Mesenchymal stem cell (in vitro differentiated cells and primary cell): ENCODE measurements around the gene NDE1.

Experiments used
- DNase-seq: peaks from one replicate; pipeline ENCODE4 v3.0.0-alpha.2; 2013
- H2AFZ ChIP-seq: one replicate; pipeline ENCODE4 v1.6.1; 2013; ENCODE audit warnings: low read depth, mild to moderate bottlenecking, control low read depth, inconsistent platforms, low read length, moderate library complexity
- H2AK5ac ChIP-seq: 2 replicates; pipeline ENCODE4 v1.6.1; 2013; ENCODE audit warnings: low read length, moderate library complexity, mild to moderate bottlenecking, inconsistent platforms; ENCODE audit not compliant: severe bottlenecking
- H2BK120ac ChIP-seq: one replicate; pipeline ENCODE4 v1.6.1; 2013; ENCODE audit warnings: low read depth, mild to moderate bottlenecking, inconsistent platforms, low read length, moderate library complexity
- H2BK12ac ChIP-seq, 2 experiments: one replicate each; pipeline ENCODE4 v1.6.1; 2013; ENCODE audit warnings: inconsistent platforms in 2 of 2, low read length in 2 of 2, mild to moderate bottlenecking in 2 of 2, moderate library complexity in 2 of 2, control low read depth in 1 of 2
- H2BK15ac ChIP-seq: one replicate; pipeline ENCODE4 v1.6.1; 2013; ENCODE audit warnings: mild to moderate bottlenecking, low read depth, inconsistent platforms; ENCODE audit not compliant: poor library complexity, severe bottlenecking
- H2BK5ac ChIP-seq: 2 replicates; pipeline ENCODE4 v1.6.1; 2013; ENCODE audit warnings: low read depth, mild to moderate bottlenecking, low read length, control low read depth, inconsistent platforms; ENCODE audit not compliant: poor library complexity, severe bottlenecking
- H3K14ac ChIP-seq, 2 experiments: one replicate each; pipeline ENCODE4 v1.6.1; 2013; ENCODE audit warnings: inconsistent platforms in 2 of 2, low read length in 2 of 2, control low read depth in 1 of 2, mild to moderate bottlenecking in 1 of 2, moderate library complexity in 1 of 2
- H3K18ac ChIP-seq, 2 experiments: one replicate each; pipeline ENCODE4 v1.6.1; 2013; ENCODE audit warnings: inconsistent platforms in 2 of 2, low read length in 2 of 2, control low read depth in 1 of 2, low read depth in 1 of 2, mild to moderate bottlenecking in 1 of 2
- H3K23ac ChIP-seq, 2 experiments: one replicate each; pipeline ENCODE4 v1.6.1; 2013; ENCODE audit warnings: inconsistent platforms in 2 of 2, low read length in 2 of 2, mild to moderate bottlenecking in 2 of 2, moderate library complexity in 2 of 2, control low read depth in 1 of 2
- H3K27ac ChIP-seq: 2 replicates; pipeline ENCODE4 v1.5.1; 2013; ENCODE audit warnings: mild to moderate bottlenecking, moderate library complexity, low read length, control low read depth, inconsistent platforms; ENCODE audit not compliant: poor library complexity, severe bottlenecking
- H3K27me3 ChIP-seq, 2 experiments: 2 replicates each; pipeline versions ENCODE4 v1.6.1 to v1.7.0; 2013; ENCODE audit warnings: low read length in 2 of 2, mild to moderate bottlenecking in 2 of 2, moderate library complexity in 2 of 2, control low read depth in 1 of 2, inconsistent platforms in 1 of 2; ENCODE audit not compliant: control insufficient read depth in 1 of 2, insufficient read depth in 1 of 2
- H3K36me3 ChIP-seq, 2 experiments: 2 replicates each; pipeline versions ENCODE4 v1.6.1 to v1.7.0; 2013; ENCODE audit warnings: low read length in 2 of 2, control low read depth in 1 of 2, inconsistent platforms in 1 of 2, low read depth in 1 of 2, mild to moderate bottlenecking in 1 of 2; ENCODE audit not compliant: insufficient read depth in 2 of 2, control insufficient read depth in 1 of 2
- H3K4ac ChIP-seq, 2 experiments: one replicate each; pipeline ENCODE4 v1.6.1; 2013; ENCODE audit warnings: inconsistent platforms in 2 of 2, low read length in 2 of 2, mild to moderate bottlenecking in 2 of 2, moderate library complexity in 2 of 2, control low read depth in 1 of 2, low read depth in 1 of 2
- H3K4me1 ChIP-seq: 2 replicates; pipeline ENCODE4 v1.6.1; 2013; ENCODE audit warnings: low read depth, low read length, control low read depth; ENCODE audit not compliant: control insufficient read depth, insufficient read depth
- H3K4me2 ChIP-seq: 2 replicates; pipeline ENCODE4 v1.6.1; 2013; ENCODE audit warnings: low read length, mild to moderate bottlenecking, inconsistent platforms; ENCODE audit not compliant: poor library complexity, severe bottlenecking
- H3K4me3 ChIP-seq, 2 experiments: 2 replicates each; pipeline versions ENCODE4 v1.5.1 to v1.7.0; 2013; ENCODE audit warnings: low read length in 2 of 2, mild to moderate bottlenecking in 2 of 2, control low read depth in 1 of 2, low read depth in 1 of 2; ENCODE audit not compliant: insufficient read depth in 1 of 2
- H3K79me1 ChIP-seq: replicated peaks from 2 replicates; pipeline ENCODE4 v1.6.1; 2013; ENCODE audit warnings: mild to moderate bottlenecking, control low read depth, low read length, inconsistent platforms; ENCODE audit not compliant: poor library complexity, severe bottlenecking
- H3K9ac ChIP-seq: 2 replicates; pipeline ENCODE4 v1.7.0; 2013; ENCODE audit warnings: mild to moderate bottlenecking, low read length, moderate library complexity
- H3K9me3 ChIP-seq: 2 replicates; pipeline ENCODE4 v1.7.0; 2013; ENCODE audit warnings: mild to moderate bottlenecking, low read length; ENCODE audit not compliant: control insufficient read depth
- H4K8ac ChIP-seq: one replicate; pipeline ENCODE4 v1.6.1; 2013; ENCODE audit warnings: inconsistent platforms, mild to moderate bottlenecking, low read length, moderate library complexity
- H4K91ac ChIP-seq: one replicate; pipeline ENCODE4 v1.6.1; 2013; ENCODE audit warnings: mild to moderate bottlenecking, low read length, inconsistent platforms
- WGBS: methylation state at CpG from one replicate; pipeline ENCODE4 v1.1.7; 2013; ENCODE audit warnings: mixed read lengths; 5-methylcytosine and 5-hydroxymethylcytosine counted together

NDE1 gene

DNA sequence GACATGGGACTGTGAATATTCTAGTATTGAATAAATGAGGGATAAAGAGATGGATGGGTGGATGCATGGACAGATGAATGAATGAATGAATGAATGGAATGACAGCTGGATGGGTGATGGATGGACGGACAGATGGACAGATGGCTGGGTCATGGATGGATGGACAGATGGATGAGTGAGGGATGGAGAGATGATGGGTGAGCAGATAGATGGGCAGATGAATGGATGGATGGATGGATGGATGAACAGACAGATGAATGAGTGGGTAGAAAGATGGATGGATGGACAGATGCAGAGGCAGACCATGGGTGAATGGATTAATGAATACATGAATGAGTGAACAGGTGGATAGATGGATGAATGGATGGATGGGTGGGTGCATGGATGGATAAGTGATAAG is 110.1 kb downstream of the NDE1 start:
- no peak overlapping the region for H4K91ac ChIP-seq
- no peak for DNase-seq
- H3K4me2 ChIP-seq = no peak overlapping the region
- H3K79me1 ChIP-seq = no peaks in the 10 kb centered on the region
- H3K27me3 ChIP-seq = peaks cover 21 to 52% of the 10 kb centered on the region in 2 experiments
- H4K8ac ChIP-seq = no peak overlapping the region
- WGBS = 88% methylated on average over 1 of the region's 1 CpG
- H3K18ac ChIP-seq = no peak overlapping the region
- H2BK5ac ChIP-seq = no peak overlapping the region
- H3K9me3 ChIP-seq = no peaks in the 10 kb centered on the region
- no peak overlapping the region for H2AFZ ChIP-seq
- no peak overlapping the region for H2BK12ac ChIP-seq
- H3K4me1 ChIP-seq = no peaks in the 10 kb centered on the region
- H3K36me3 ChIP-seq = no peaks in the 10 kb centered on the region
- H2AK5ac ChIP-seq = no peak overlapping the region
- H3K23ac ChIP-seq = no peak overlapping the region
- no peak overlapping the region for H2BK120ac ChIP-seq
- no peak overlapping the region for H3K14ac ChIP-seq
- no peak overlapping the region for H2BK15ac ChIP-seq
- no peak overlapping the region for H3K4me3 ChIP-seq
- no peak overlapping the region for H3K9ac ChIP-seq
- H3K27ac ChIP-seq = no peak overlapping the region
- no peak overlapping the region for H3K4ac ChIP-seq

GRCh38 chr16:15764112-15764511 is 114.1 kb downstream of the NDE1 start:
- H3K4ac ChIP-seq = no peak overlapping the region
- H3K79me1 ChIP-seq = no peaks in the 10 kb centered on the region
- H3K14ac ChIP-seq = no peak overlapping the region
- H2AFZ ChIP-seq = no peak overlapping the region
- no peak overlapping the region for H2AK5ac ChIP-seq
- 47% methylated on average over 2 of the region's 2 CpGs for whole genome bisulfite sequencing
- no peak overlapping the region for H4K8ac ChIP-seq
- H2BK5ac ChIP-seq = no peak overlapping the region
- no peak overlapping the region for H3K23ac ChIP-seq
- H3K18ac ChIP-seq = no peak overlapping the region
- H3K4me2 ChIP-seq = no peak overlapping the region
- no peak overlapping the region for H3K9ac ChIP-seq
- H3K4me1 ChIP-seq = no peaks in the 10 kb centered on the region
- no peak overlapping the region for H2BK120ac ChIP-seq
- DNase-seq = no peak
- no peak overlapping the region for H3K27ac ChIP-seq
- peaks cover 21 to 45% of the 10 kb centered on the region in 2 experiments for H3K27me3 ChIP-seq
- no peaks in the 10 kb centered on the region for H3K9me3 ChIP-seq
- no peak overlapping the region for H4K91ac ChIP-seq
- H3K36me3 ChIP-seq = no peaks in the 10 kb centered on the region
- H2BK15ac ChIP-seq = no peak overlapping the region
- no peak overlapping the region for H2BK12ac ChIP-seq
- no peak overlapping the region for H3K4me3 ChIP-seq

DNA sequence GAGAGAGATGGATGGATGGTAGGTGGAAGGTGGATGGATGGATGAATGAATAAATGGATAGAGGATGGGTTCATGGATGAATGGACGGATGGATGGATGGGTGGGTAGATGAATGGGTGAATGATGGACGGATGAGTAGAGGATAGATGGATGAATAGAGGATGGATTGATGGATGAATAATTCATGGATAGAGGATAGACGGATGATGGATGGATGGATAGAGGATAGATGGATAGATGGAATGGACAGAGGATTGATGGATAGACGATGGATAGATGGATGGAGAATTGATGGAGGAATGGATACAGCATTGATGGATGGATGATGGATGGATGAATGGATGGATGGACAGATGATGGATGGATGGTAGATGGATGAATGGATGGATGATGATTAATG is 115.1 kb downstream of the NDE1 start:
- no peak overlapping the region for H2BK120ac ChIP-seq
- H3K79me1 ChIP-seq = no peaks in the 10 kb centered on the region
- 83% methylated on average over 4 of the region's 4 CpGs for WGBS
- no peak for DNase-seq
- H3K27ac ChIP-seq = no peak overlapping the region
- H2BK5ac ChIP-seq = no peak overlapping the region
- H3K4me1 ChIP-seq = no peaks in the 10 kb centered on the region
- no peaks in the 10 kb centered on the region for H3K9me3 ChIP-seq
- H3K9ac ChIP-seq = peak overlapping the region; percentile 9
- no peak overlapping the region for H4K8ac ChIP-seq
- no peak overlapping the region for H2BK12ac ChIP-seq
- no peak overlapping the region for H3K14ac ChIP-seq
- H2AFZ ChIP-seq = no peak overlapping the region
- no peak overlapping the region for H3K4ac ChIP-seq
- H3K27me3 ChIP-seq = peaks cover 22 to 41% of the 10 kb centered on the region in 2 experiments
- no peak overlapping the region for H4K91ac ChIP-seq
- no peak overlapping the region for H3K18ac ChIP-seq
- no peak overlapping the region for H2BK15ac ChIP-seq
- no peaks in the 10 kb centered on the region for H3K36me3 ChIP-seq
- no peak overlapping the region for H2AK5ac ChIP-seq
- no peak overlapping the region for H3K4me2 ChIP-seq
- H3K23ac ChIP-seq = no peak overlapping the region
- H3K4me3 ChIP-seq = no peak overlapping the region

- Histone ChIP-seq H2BK5ac (no peak overlapping the region), H3K23ac (no peak overlapping the region), H2BK12ac (no peak overlapping the region), H2AK5ac (no peak overlapping the region), H2BK15ac (no peak overlapping the region), H4K91ac (no peak overlapping the region), H3K79me1 (no peaks in the 10 kb centered on the region), H3K27me3 (peaks cover 28 to 37% of the 10 kb centered on the region in 2 experiments), H2AFZ (no peak overlapping the region), H3K27ac (no peak overlapping the region), H3K14ac (no peak overlapping the region), H3K4me1 (no peaks in the 10 kb centered on the region), H3K9me3 (no peaks in the 10 kb centered on the region), H3K36me3 (no peaks in the 10 kb centered on the region), H3K9ac (no peak overlapping the region), H3K4me3 (no peak overlapping the region), H3K18ac (no peak overlapping the region), H4K8ac (no peak overlapping the region), H3K4me2 (no peak overlapping the region), H2BK120ac (no peak overlapping the region), H3K4ac (no peak overlapping the region)
- WGBS = 40% methylated on average over 3 of the region's 3 CpGs
- DNase-seq = peak; percentile 55
Observed at GRCh38 chr16:15765880-15766279, 115.8 kb downstream of the NDE1 start.
